SU-DHL-6 (cell line): ENCODE results near the gene CRTAP.

Experiments
- H2AFZ ChIP-seq: fragments of 200-600 bp; sonication (generic); 2 replicates; pipeline ENCODE4 v1.6.1; 2014; ENCODE audit warnings: low read depth, mild to moderate bottlenecking, moderate library complexity, mixed read lengths, antibody characterized with exemption, low read length; ENCODE audit not compliant: severe bottlenecking
- H3F3A ChIP-seq: fragments of 200-600 bp; shearing (Covaris generic); 2 replicates; pipeline ENCODE4 v1.6.0; 2016; ENCODE audit warnings: antibody characterized with exemption, mild to moderate bottlenecking; ENCODE audit not compliant: insufficient read depth
- H3K27ac ChIP-seq: fragments of 200-600 bp; sonication (generic); 2 replicates; pipeline ENCODE4 v1.5.1; 2016; ENCODE audit warnings: low read depth, mild to moderate bottlenecking, low read length, moderate library complexity, mixed read lengths
- H3K27me3 ChIP-seq: fragments of 200-600 bp; sonication (generic), shearing (Covaris generic); 2 replicates; pipeline ENCODE4 v1.6.0; 2014; ENCODE audit warnings: mild to moderate bottlenecking, low read length
- H3K36me3 ChIP-seq: fragments of 200-600 bp; sonication (generic); 2 replicates; pipeline ENCODE4 v1.6.1; 2014; ENCODE audit warnings: mild to moderate bottlenecking, low read length, mixed read lengths
- H3K4me2 ChIP-seq: fragments of 300-600, 200-600 bp; shearing (Covaris generic), sonication (generic); 2 replicates; pipeline ENCODE4 v1.6.0; 2014; ENCODE audit warnings: low read length, low read depth, mild to moderate bottlenecking; ENCODE audit not compliant: poor library complexity, severe bottlenecking
- H3K4me3 ChIP-seq: fragments of 200-600 bp; sonication (generic); 2 replicates; pipeline ENCODE4 v1.5.1; 2014; ENCODE audit warnings: antibody characterized with exemption, low read length, mild to moderate bottlenecking, mixed read lengths; ENCODE audit not compliant: insufficient read depth, poor library complexity, severe bottlenecking
- H3K79me2 ChIP-seq: fragments of 200-600 bp; sonication (generic); 2 replicates; pipeline ENCODE4 v1.6.1; 2014; ENCODE audit warnings: mild to moderate bottlenecking, low read length, moderate library complexity; ENCODE audit not compliant: insufficient read depth
- H3K9ac ChIP-seq: fragments of 200-600 bp; sonication (generic); 2 replicates; pipeline ENCODE4 v1.7.0; 2014; ENCODE audit warnings: mild to moderate bottlenecking, low read length
- H3K9me2 ChIP-seq: fragments of 200-600 bp; sonication (generic); replicated peaks from 2 replicates; pipeline ENCODE4 v1.6.1; 2014; ENCODE audit warnings: low read length; ENCODE audit not compliant: insufficient read depth
- H3K9me3 ChIP-seq: fragments of 200-600 bp; sonication (generic); 2 replicates; pipeline ENCODE4 v1.6.1; 2014; ENCODE audit warnings: low read length, mixed read lengths; ENCODE audit not compliant: insufficient read depth
- H4K20me1 ChIP-seq: fragments of 200-600 bp; sonication (generic); 2 replicates; pipeline ENCODE4 v1.6.1; 2014; ENCODE audit warnings: low read depth, mild to moderate bottlenecking, antibody characterized with exemption, low read length, moderate library complexity, mixed read lengths
- CTCF ChIP-seq: fragments of 200-600 bp; sonication (generic); IDR thresholded peaks from one replicate; pipeline ENCODE4 v1.5.1; 2017; ENCODE audit warnings: antibody characterized with exemption, mild to moderate bottlenecking, low read length, moderate library complexity; ENCODE audit not compliant: insufficient read depth, poor library complexity, severe bottlenecking
- EZH2phosphoT487 ChIP-seq: fragments of 200-600 bp; sonication (generic), shearing (Covaris generic); conservative IDR thresholded peaks from 2 replicates; pipeline ENCODE4 v1.6.1; 2018; ENCODE audit warnings: mild to moderate bottlenecking, antibody characterized with exemption, low read length, moderate library complexity, mixed read lengths

CRTAP gene

GRCh38 chr3:33165372-33165771, 51.6 kb downstream of the CRTAP start:
- Histone ChIP-seq H2AFZ (no peak overlapping the region), H3K9me2 (no peaks in the 10 kb centered on the region), H4K20me1 (no peaks in the 10 kb centered on the region), H3K9me3 (no peaks in the 10 kb centered on the region), H3K4me2 (no peak overlapping the region), H3F3A (no peaks in the 10 kb centered on the region), H3K27me3 (no peaks in the 10 kb centered on the region), H3K27ac (no peak overlapping the region), H3K9ac (no peak overlapping the region), H3K4me3 (no peak overlapping the region), H3K79me2 (no peaks in the 10 kb centered on the region), H3K36me3 (no peaks in the 10 kb centered on the region)
- TF ChIP-seq CTCF (no peak), EZH2phosphoT487 (no peak)

- no peaks in the 10 kb centered on the region for H4K20me1 ChIP-seq
- no peaks in the 10 kb centered on the region for H3K27me3 ChIP-seq
- H2AFZ ChIP-seq, result no peak overlapping the region
- no peak for TF ChIP-seq EZH2phosphoT487
- TF ChIP-seq CTCF, result no peak
- H3K27ac ChIP-seq, result no peak overlapping the region
- no peaks in the 10 kb centered on the region for H3F3A ChIP-seq
- no peaks in the 10 kb centered on the region for H3K79me2 ChIP-seq
- H3K36me3 ChIP-seq, result no peaks in the 10 kb centered on the region
- no peaks in the 10 kb centered on the region for H3K9me3 ChIP-seq
- H3K4me3 ChIP-seq, result no peak overlapping the region
- no peaks in the 10 kb centered on the region for H3K9me2 ChIP-seq
- H3K4me2 ChIP-seq, result no peak overlapping the region
- no peak overlapping the region for H3K9ac ChIP-seq
Measured at GRCh38 chr3:33166095-33166494, 52.3 kb downstream of the CRTAP start.

GRCh38 chr3:33167284-33167683, 53.5 kb downstream of the CRTAP start:
- no peak overlapping the region for H3K4me2 ChIP-seq
- no peak overlapping the region for H3K27ac ChIP-seq
- TF ChIP-seq EZH2phosphoT487, result no peak
- no peaks in the 10 kb centered on the region for H3K9me2 ChIP-seq
- no peaks in the 10 kb centered on the region for H3K9me3 ChIP-seq
- no peaks in the 10 kb centered on the region for H3F3A ChIP-seq
- no peaks in the 10 kb centered on the region for H4K20me1 ChIP-seq
- H3K79me2 ChIP-seq, result no peaks in the 10 kb centered on the region
- no peaks in the 10 kb centered on the region for H3K27me3 ChIP-seq
- no peak overlapping the region for H2AFZ ChIP-seq
- no peak overlapping the region for H3K9ac ChIP-seq
- H3K36me3 ChIP-seq, result no peaks in the 10 kb centered on the region
- H3K4me3 ChIP-seq, result no peak overlapping the region

DNA sequence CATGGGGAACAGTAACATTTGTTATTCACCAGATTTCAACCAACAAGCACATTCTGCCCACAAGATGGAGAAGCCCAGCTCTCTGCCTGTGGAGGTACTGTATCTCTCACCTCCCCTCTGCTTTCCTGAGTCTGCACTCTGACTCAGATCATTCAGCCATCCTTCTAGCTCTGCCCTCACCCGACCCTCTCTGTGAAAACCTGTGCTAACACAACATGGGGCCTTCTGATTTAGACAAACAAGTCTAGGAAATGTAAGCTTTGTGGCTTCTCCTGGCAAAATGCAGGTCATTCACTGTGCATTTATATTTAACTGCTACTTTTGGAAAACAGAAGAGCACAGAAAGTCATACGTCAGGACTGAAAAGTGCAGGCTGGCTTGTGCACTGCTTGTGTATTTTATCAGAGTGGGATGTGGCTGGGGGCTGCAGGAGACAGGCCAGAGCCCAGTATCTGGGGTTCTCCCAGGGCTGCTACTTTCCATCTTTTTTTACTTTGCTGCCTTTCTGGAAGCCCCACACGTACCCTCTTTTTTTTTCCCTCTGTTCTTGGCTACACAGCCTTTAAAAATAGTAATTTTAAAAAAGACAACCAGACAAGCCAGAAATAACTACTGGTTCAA, 54.0 kb downstream of the CRTAP start:
- no peak overlapping the region for H3K27ac ChIP-seq
- no peaks in the 10 kb centered on the region for H3K27me3 ChIP-seq
- H4K20me1 ChIP-seq, result no peaks in the 10 kb centered on the region
- no peaks in the 10 kb centered on the region for H3F3A ChIP-seq
- no peak overlapping the region for H3K4me3 ChIP-seq
- H3K4me2 ChIP-seq, result no peak overlapping the region
- no peaks in the 10 kb centered on the region for H3K79me2 ChIP-seq
- H3K9me2 ChIP-seq, result no peaks in the 10 kb centered on the region
- H3K9me3 ChIP-seq, result no peaks in the 10 kb centered on the region
- TF ChIP-seq CTCF (no peak), EZH2phosphoT487 (no peak)
- H3K36me3 ChIP-seq, result no peaks in the 10 kb centered on the region
- H2AFZ ChIP-seq, result no peak overlapping the region
- no peak overlapping the region for H3K9ac ChIP-seq
